ENCODE data around the gene LUC7L2. TPM values are rescaled to one million over a fixed set of nuclear protein-coding genes. Genes with fewer than 3 reads are reported as not detected.
"Not testable (repeated sequence)": the region's sequence is repeated elsewhere in the genome, so short reads cannot be mapped to it uniquely, and the experiment has no call there.

LUC7L2 gene
- total RNA-seq, 1 donor from 2014 or later: 83.4 TPM

DNA sequence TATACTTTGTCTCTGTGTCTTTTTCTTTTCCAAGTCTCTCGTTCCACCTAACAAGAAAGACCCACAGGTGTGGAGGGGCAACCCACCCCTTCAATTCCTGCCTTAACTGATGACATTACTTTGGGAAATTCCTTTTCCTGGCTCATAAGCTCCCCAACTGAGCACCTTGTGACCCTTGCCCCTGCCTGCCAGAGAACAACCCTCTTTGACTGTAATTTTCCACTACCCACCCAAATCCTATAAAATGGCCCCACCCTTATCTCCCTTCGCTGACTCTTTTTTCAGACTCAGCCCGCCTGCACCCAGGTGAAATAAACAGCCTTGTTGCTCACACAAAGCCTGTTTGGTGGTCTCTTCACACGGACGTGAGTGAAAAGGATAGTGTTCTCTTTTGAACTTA lies 108.6 kb downstream of the LUC7L2 start:
- H3K4me3 Mint-ChIP-seq (ENCODE audit: unreplicated experiment); H3K27ac Mint-ChIP-seq (ENCODE audit: unreplicated experiment); H3K27me3 Mint-ChIP-seq (ENCODE audit: unreplicated experiment): not testable (repeated sequence)

DNA sequence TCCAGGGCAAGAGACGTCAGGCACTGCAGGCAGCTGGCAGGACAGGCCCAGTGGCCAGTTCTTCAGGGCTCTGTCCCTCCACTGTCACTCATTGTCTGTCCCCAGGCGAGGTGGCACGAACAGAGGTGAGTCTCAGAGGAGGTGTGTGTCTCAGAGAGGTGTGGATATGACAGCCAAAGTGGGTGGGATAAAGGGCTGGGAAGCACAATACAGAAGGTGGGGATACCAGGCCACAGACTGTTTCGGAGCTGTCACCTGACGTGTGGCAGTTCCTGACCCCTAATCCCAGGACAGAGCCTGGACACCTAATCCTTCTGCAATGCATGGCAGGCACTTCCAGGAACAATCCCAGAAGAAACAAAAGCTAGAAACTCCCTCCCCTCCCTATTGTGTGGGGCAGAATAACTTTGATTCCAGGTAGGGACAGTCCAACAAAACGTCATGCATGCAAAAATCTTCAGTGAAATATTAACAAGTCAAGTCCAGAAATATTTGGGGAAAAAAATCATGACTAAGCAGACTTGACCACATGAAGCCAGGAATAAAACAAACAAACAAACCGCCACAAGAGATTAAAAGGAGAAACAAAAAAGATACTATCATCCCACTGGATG lies 112.2 kb downstream of the LUC7L2 start:
- no peak for DNase-seq
- Mint-ChIP-seq H3K9me3 (ENCODE audit: unreplicated experiment) (peaks cover 4% of the 10 kb centered on the region), H3K4me1 (ENCODE audit: low read depth, unreplicated experiment) (peaks cover 6% of the 10 kb centered on the region), H3K36me3 (ENCODE audit: unreplicated experiment) (peaks cover 5% of the 10 kb centered on the region), H3K4me3 (ENCODE audit: unreplicated experiment) (no peak overlapping the region), H3K27me3 (ENCODE audit: unreplicated experiment) (peaks cover 4% of the 10 kb centered on the region), H3K27ac (ENCODE audit: unreplicated experiment) (no peak overlapping the region)
- TF ChIP-seq, protein P1, sequence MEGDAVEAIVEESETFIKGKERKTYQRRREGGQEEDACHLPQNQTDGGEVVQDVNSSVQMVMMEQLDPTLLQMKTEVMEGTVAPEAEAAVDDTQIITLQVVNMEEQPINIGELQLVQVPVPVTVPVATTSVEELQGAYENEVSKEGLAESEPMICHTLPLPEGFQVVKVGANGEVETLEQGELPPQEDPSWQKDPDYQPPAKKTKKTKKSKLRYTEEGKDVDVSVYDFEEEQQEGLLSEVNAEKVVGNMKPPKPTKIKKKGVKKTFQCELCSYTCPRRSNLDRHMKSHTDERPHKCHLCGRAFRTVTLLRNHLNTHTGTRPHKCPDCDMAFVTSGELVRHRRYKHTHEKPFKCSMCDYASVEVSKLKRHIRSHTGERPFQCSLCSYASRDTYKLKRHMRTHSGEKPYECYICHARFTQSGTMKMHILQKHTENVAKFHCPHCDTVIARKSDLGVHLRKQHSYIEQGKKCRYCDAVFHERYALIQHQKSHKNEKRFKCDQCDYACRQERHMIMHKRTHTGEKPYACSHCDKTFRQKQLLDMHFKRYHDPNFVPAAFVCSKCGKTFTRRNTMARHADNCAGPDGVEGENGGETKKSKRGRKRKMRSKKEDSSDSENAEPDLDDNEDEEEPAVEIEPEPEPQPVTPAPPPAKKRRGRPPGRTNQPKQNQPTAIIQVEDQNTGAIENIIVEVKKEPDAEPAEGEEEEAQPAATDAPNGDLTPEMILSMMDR (IDR thresholded peaks at IDR 0.05; ENCODE audit: partially characterized antibody, unreplicated experiment): no peak

More for the DNA sequence above, 108.6 kb downstream of the LUC7L2 start:
- not testable (repeated sequence) for H3K9me3 Mint-ChIP-seq (ENCODE audit: unreplicated experiment); H3K36me3 Mint-ChIP-seq (ENCODE audit: unreplicated experiment); H3K4me1 Mint-ChIP-seq (ENCODE audit: low read depth, unreplicated experiment); DNase-seq

Other genes with a start within 250 kb of the LUC7L2 start
- gene UBN2, start 128.7 kb upstream of the LUC7L2 start, total RNA-seq (ENCODE audit: unreplicated experiment): 34.9 TPM
- 40.1 TPM for gene FMC1, start 18.6 kb upstream of the LUC7L2 start, total RNA-seq (ENCODE audit: unreplicated experiment)
- not detected for gene KLRG2, start 123.8 kb downstream of the LUC7L2 start, total RNA-seq (ENCODE audit: unreplicated experiment)
- 3.1 TPM for gene CLEC2L, start 163.8 kb downstream of the LUC7L2 start, total RNA-seq (ENCODE audit: unreplicated experiment)